ENCODE results near the gene RINT1. TPM values are rescaled to one million over a fixed set of nuclear protein-coding genes. Genes with fewer than 3 reads are reported as not detected.

RINT1 gene
- total and polyA plus RNA-seq, 2 of the 13 experiments (the other 11 are each of a cell fraction or from before 2014, with no cell fraction given) = 14.7 to 19.3 TPM

DNA sequence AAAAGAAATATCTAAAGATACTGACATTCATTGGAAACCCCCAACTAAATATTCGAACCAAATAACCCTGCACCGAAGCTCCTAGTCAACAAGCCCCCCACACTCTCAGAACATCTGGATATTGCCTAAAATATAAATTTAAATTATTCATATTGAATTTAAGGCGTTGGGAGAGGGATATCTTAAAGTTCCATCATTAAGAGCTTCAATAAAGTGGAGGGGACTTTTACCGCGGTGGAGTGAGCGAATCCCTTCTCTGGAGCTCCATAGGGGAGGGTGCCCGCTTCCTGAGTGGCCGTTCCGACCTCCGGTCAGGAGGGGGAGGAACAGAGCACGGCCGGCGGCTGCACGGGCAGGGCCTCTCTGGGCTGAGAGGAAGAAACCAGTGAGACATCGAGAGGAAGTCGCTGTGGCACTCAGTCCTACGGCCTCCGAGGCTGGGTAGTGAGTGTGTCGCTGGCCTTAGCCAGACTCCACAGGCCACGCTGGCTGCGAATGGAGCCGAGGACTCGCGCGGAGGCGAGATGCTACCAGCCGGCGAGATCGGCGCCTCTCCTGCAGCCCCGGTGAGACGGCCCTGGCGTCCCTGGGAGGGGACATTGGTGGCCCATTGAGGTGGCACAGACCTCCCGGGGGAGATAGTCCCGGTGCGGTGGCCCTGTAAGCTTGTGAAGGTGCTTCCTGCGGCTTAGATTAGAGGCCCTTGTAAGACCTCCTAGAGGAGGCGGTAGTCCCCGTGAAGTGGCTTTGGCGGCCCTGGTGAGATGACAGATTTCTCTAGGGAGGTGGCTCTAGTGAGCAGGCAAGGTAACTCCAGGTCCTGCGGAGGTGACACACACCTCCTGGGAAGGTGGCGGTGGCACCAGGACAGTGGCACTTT lies at the start of gene RINT1 (continued):
- TF ChIP-seq POGK (CRISPR knock-in tag; conservative IDR thresholded peaks at IDR 0.05) (peak; percentile 78; the same call in 1 of the 2 replicates), KAT2B (IDR thresholded peaks at IDR 0.05; ENCODE audit: borderline replicate concordance, low read depth, low read length) (no peak), FOXK2 (IDR thresholded peaks at IDR 0.05) (no peak), ZNF781 (CRISPR knock-in tag; IDR thresholded peaks at IDR 0.05; ENCODE audit: borderline replicate concordance, not compliant biosample characterization) (peak; percentile 49), TSC22D2 (CRISPR knock-in tag; IDR thresholded peaks at IDR 0.05; ENCODE audit: borderline replicate concordance) (peak; percentile 69; the same call in 1 of the 2 replicates), NKX3-1 (CRISPR knock-in tag; IDR thresholded peaks at IDR 0.05) (peak; percentile 42; the same call in 1 of the 2 replicates), IKZF1 (IDR thresholded peaks at IDR 0.05) (no peak), KAT7 (CRISPR knock-in tag; IDR thresholded peaks at IDR 0.05; ENCODE audit: borderline replicate concordance) (peak; percentile 93), PHF21A (CRISPR knock-in tag; IDR thresholded peaks at IDR 0.05) (peak; percentile 66; the same call in 1 of the 2 replicates), FOXK1 (CRISPR knock-in tag; IDR thresholded peaks at IDR 0.05; ENCODE audit: borderline replicate concordance, low read depth) (peak; percentile 73; the same call in 1 of the 2 replicates), RELA (CRISPR knock-in tag; IDR thresholded peaks at IDR 0.05) (peak; percentile 89), ETV5 (CRISPR knock-in tag; IDR thresholded peaks at IDR 0.05; ENCODE audit: borderline replicate concordance) (peak; percentile 86), MED13 (CRISPR knock-in tag; IDR thresholded peaks at IDR 0.05) (0 out of 2 replicates have a peak, but pooled peaks have one; percentile 36), YEATS2 (CRISPR knock-in tag; IDR thresholded peaks at IDR 0.05; ENCODE audit: borderline replicate concordance) (peak; percentile 94), YY1 (IDR thresholded peaks at IDR 0.05; ENCODE audit: insufficient read depth, insufficient replicate concordance, low read depth, low read length) (peak; percentile 55), NFATC3 (CRISPR knock-in tag; IDR thresholded peaks at IDR 0.05) (peak; percentile 88; the same call in 1 of the 2 replicates)
- TF ChIP-seq, protein P1, sequence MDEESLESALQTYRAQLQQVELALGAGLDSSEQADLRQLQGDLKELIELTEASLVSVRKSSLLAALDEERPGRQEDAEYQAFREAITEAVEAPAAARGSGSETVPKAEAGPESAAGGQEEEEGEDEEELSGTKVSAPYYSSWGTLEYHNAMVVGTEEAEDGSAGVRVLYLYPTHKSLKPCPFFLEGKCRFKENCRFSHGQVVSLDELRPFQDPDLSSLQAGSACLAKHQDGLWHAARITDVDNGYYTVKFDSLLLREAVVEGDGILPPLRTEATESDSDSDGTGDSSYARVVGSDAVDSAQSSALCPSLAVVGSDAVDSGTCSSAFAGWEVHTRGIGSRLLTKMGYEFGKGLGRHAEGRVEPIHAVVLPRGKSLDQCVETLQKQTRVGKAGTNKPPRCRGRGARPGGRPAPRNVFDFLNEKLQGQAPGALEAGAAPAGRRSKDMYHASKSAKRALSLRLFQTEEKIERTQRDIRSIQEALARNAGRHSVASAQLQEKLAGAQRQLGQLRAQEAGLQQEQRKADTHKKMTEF (CRISPR knock-in tag; IDR thresholded peaks at IDR 0.05) = peak; percentile 96
- TF ChIP-seq, protein P2, sequence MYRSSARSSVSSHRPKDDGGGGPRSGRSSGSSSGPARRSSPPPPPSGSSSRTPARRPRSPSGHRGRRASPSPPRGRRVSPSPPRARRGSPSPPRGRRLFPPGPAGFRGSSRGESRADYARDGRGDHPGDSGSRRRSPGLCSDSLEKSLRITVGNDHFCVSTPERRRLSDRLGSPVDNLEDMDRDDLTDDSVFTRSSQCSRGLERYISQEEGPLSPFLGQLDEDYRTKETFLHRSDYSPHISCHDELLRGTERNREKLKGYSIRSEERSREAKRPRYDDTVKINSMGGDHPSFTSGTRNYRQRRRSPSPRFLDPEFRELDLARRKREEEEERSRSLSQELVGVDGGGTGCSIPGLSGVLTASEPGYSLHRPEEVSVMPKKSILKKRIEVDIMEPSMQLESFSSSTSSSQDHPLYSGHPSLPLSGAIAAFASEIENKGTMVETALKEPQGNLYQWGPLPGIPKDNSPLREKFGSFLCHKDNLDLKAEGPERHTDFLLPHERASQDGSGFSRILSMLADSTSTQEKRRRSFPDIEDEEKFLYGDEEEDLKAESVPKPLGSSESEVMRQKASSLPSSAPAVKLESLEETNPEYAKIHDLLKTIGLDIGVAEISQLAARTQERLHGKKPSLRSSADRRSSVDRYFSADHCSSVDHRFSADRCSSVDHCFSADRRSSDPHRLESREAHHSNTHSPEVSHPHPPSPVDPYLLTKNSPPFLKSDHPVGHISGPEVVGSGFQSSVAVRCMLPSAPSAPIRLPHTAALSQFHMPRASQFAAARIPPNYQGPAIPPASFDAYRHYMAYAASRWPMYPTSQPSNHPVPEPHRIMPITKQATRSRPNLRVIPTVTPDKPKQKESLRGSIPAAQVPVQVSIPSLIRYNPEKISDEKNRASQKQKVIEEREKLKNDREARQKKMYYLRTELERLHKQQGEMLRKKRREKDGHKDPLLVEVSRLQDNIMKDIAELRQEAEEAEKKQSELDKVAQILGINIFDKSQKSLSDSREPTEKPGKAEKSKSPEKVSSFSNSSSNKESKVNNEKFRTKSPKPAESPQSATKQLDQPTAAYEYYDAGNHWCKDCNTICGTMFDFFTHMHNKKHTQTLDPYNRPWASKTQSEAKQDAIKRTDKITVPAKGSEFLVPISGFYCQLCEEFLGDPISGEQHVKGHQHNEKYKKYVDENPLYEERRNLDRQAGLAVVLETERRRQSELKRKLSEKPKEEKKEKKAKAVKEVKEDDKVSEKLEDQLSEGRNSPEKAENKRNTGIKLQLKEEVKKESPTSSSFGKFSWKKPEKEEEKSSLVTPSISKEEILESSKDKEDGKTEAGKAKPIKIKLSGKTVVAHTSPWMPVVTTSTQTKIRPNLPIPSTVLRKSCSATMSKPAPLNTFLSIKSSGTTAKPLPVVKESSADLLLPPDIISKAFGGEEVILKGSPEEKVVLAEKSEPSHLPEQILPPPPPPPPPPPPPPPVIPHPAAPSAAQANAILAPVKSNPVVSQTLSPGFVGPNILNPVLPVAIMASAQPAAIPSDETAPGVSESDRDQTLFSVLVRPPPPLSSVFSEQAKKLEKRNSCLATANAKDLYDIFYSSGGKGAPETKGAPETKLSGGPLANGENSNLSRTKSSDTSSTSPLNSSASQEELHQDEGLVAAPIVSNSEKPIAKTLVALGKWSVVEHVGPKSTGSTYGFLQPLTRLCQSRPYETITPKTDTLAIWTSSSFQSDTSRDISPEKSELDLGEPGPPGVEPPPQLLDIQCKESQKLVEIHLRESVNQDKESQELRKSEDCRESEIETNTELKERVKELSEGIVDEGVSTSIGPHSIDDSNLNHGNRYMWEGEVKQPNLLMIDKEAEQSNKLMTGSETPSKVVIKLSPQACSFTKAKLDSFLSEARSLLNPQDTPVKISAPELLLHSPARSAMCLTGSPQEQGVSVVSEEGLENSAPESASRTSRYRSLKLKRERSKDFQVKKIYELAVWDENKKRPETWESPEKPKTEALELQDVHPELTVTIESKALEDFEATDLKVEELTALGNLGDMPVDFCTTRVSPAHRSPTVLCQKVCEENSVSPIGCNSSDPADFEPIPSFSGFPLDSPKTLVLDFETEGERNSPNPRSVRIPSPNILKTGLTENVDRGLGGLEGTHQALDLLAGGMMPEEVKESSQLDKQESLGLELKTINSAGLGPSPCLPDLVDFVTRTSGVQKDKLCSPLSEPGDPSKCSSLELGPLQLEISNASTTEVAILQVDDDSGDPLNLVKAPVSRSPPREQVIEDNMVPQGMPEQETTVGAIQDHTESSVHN (CRISPR knock-in tag; IDR thresholded peaks at IDR 0.05) = peak; percentile 87
